Hepatocyte (in vitro differentiated cells): ENCODE measurements around the gene PPP1R2. TPM values are rescaled to one million over a fixed set of nuclear protein-coding genes. Genes with fewer than 3 reads are reported as not detected.

Source experiments
- DNase-seq: peaks from one replicate; pipeline ENCODE4 v3.0.0-alpha.2; 2016; ENCODE audit warnings: low spot score
- H2AFZ ChIP-seq: fragments of 200-600 bp; sonication (generic); 2 replicates; pipeline ENCODE4 v1.6.0; 2016; ENCODE audit warnings: antibody characterized with exemption, mild to moderate bottlenecking
- H3K27ac ChIP-seq: fragments of 200-600 bp; sonication (generic); 2 replicates; pipeline ENCODE4 v1.5.1; 2016; ENCODE audit warnings: mild to moderate bottlenecking
- H3K27me3 ChIP-seq: fragments of 200-600 bp; sonication (generic); 2 replicates; pipeline ENCODE4 v1.6.1; 2016
- H3K36me3 ChIP-seq: fragments of 200-600 bp; sonication (generic); replicated peaks from 2 replicates; pipeline ENCODE4 v1.5.1; 2016; ENCODE audit warnings: low read depth; ENCODE audit not compliant: insufficient read depth
- H3K4me1 ChIP-seq: fragments of 200-600 bp; sonication (generic); 2 replicates; pipeline ENCODE4 v1.5.1; 2016; ENCODE audit warnings: mild to moderate bottlenecking, moderate library complexity; ENCODE audit not compliant: insufficient read depth
- H3K4me2 ChIP-seq: fragments of 200-600 bp; sonication (generic); 2 replicates; pipeline ENCODE4 v1.6.0; 2016
- H3K4me3 ChIP-seq: fragments of 200-600 bp; sonication (generic); 2 replicates; pipeline ENCODE4 v1.5.1; 2016; ENCODE audit warnings: mild to moderate bottlenecking
- H3K79me2 ChIP-seq: fragments of 200-600 bp; sonication (generic); 2 replicates; pipeline ENCODE4 v1.6.0; 2017; ENCODE audit warnings: mild to moderate bottlenecking
- H3K9me2 ChIP-seq: fragments of 200-600 bp; sonication (generic); replicated peaks from 2 replicates; pipeline ENCODE4 v1.6.0; 2017; ENCODE audit warnings: mild to moderate bottlenecking; ENCODE audit not compliant: insufficient read depth
- H3K9me3 ChIP-seq: fragments of 200-600 bp; sonication (generic); 2 replicates; pipeline ENCODE4 v1.5.1; 2016; ENCODE audit warnings: low read depth, mild to moderate bottlenecking
- H4K20me1 ChIP-seq: fragments of 200-600 bp; sonication (generic); 2 replicates; pipeline ENCODE4 v1.6.0; 2016; ENCODE audit warnings: mild to moderate bottlenecking; ENCODE audit not compliant: insufficient read depth, poor library complexity, severe bottlenecking
- CTCF ChIP-seq: fragments of 200-600 bp; sonication (generic); IDR thresholded peaks from 2 replicates; pipeline ENCODE4 v1.5.1; 2016; ENCODE audit warnings: antibody characterized with exemption, mild to moderate bottlenecking; ENCODE audit not compliant: poor library complexity
- EZH2 ChIP-seq: fragments of 200-600 bp; sonication (generic); IDR thresholded peaks from 2 replicates; pipeline ENCODE4 v1.6.1; 2016; ENCODE audit warnings: antibody characterized with exemption, mild to moderate bottlenecking, borderline replicate concordance
- EZH2phosphoT487 ChIP-seq: fragments of 200-600 bp; sonication (generic); IDR thresholded peaks from one replicate; pipeline ENCODE4 v1.6.1; 2018; ENCODE audit warnings: antibody characterized with exemption, mild to moderate bottlenecking, low read depth, moderate library complexity; ENCODE audit not compliant: unreplicated experiment, severe bottlenecking
- WGBS: methylation state at CpG from one replicate; pipeline ENCODE4 v1.1.6; 2016; ENCODE audit warnings: low lambda C conversion rate; ENCODE audit errors: missing lambda C conversion rate; 5-methylcytosine and 5-hydroxymethylcytosine counted together
- polyA plus RNA-seq: library from polyadenylated mRNA; unstranded; fragments of >200 nt; fragmentation: Nextera tagmentation; extraction: Ambion mirVana; gene quantifications from 2 replicates; pipeline ENCODE4 v1.2.1, GENCODE V29; 2016
- total RNA-seq: library from RNA; depleted of rRNA; stranded (reverse); fragments of >200 nt; gene quantifications from 2 replicates; pipeline ENCODE4 v1.2.3, GENCODE V29; 2014

PPP1R2 gene
- total and polyA plus RNA-seq, 2 experiments from 2014 or later = 49.1 to 53.4 TPM

GRCh38 chr3:195578565-195578964 is 35.4 kb upstream of the PPP1R2 start:
- Histone ChIP-seq H3K4me2 (no peak overlapping the region), H4K20me1 (no peaks in the 10 kb centered on the region), H3K4me3 (no peak overlapping the region), H3K79me2 (no peaks in the 10 kb centered on the region), H3K27ac (no peak overlapping the region), H3K27me3 (no peaks in the 10 kb centered on the region), H3K9me3 (no peaks in the 10 kb centered on the region), H3K9me2 (no peaks in the 10 kb centered on the region), H3K36me3 (no peaks in the 10 kb centered on the region), H2AFZ (no peak overlapping the region), H3K4me1 (peaks cover under 1% of the 10 kb centered on the region)
- no peak for DNase-seq
- TF ChIP-seq CTCF (no peak), EZH2phosphoT487 (no peak), EZH2 (no peak)
- 96% methylated on average over 6 of the region's 6 CpGs for WGBS

GRCh38 chr3:195577645-195578177 is 34.6 kb upstream of the PPP1R2 start:
- H3K36me3 ChIP-seq = no peaks in the 10 kb centered on the region
- no peaks in the 10 kb centered on the region for H4K20me1 ChIP-seq
- no peaks in the 10 kb centered on the region for H3K79me2 ChIP-seq
- 81% methylated on average over 9 of the region's 9 CpGs for WGBS
- no peak overlapping the region for H3K4me2 ChIP-seq
- no peaks in the 10 kb centered on the region for H3K27me3 ChIP-seq
- no peak overlapping the region for H2AFZ ChIP-seq
- H3K4me3 ChIP-seq = no peak overlapping the region
- TF ChIP-seq CTCF (no peak), EZH2 (no peak), EZH2phosphoT487 (no peak)
- H3K9me2 ChIP-seq = no peaks in the 10 kb centered on the region
- no peaks in the 10 kb centered on the region for H3K9me3 ChIP-seq
- H3K4me1 ChIP-seq = no peaks in the 10 kb centered on the region
- DNase-seq = no peak
- H3K27ac ChIP-seq = no peak overlapping the region

- Histone ChIP-seq H3K36me3 (no peaks in the 10 kb centered on the region), H2AFZ (no peak overlapping the region), H4K20me1 (no peaks in the 10 kb centered on the region), H3K4me3 (no peak overlapping the region), H3K9me2 (no peaks in the 10 kb centered on the region), H3K9me3 (no peaks in the 10 kb centered on the region), H3K4me1 (no peaks in the 10 kb centered on the region), H3K4me2 (no peak overlapping the region), H3K27me3 (no peaks in the 10 kb centered on the region), H3K27ac (no peak overlapping the region), H3K79me2 (no peaks in the 10 kb centered on the region)
- WGBS = 86% methylated on average over 8 of the region's 8 CpGs
- TF ChIP-seq EZH2phosphoT487 (no peak), EZH2 (no peak), CTCF (no peak)
- no peak for DNase-seq
Observed at GRCh38 chr3:195574497-195575304, 31.6 kb upstream of the PPP1R2 start.
